HG02610 (cell line): ENCODE data around the gene NDUFA8.
A peak's percentile ranks its signal among the peaks of the same experiment; 100 is the strongest.

Experiments
- ATAC-seq: cut with Tn5 transposase; IDR thresholded peaks from one replicate; pipeline ENCODE4 v1.9.1; 2021; ENCODE audit warnings: mild to moderate bottlenecking, moderate library complexity; ENCODE audit not compliant: unreplicated experiment

NDUFA8 gene

GRCh38 chr9:122138560-122139268, 20.9 kb downstream of the NDUFA8 start:
- ATAC-seq, result no peak

- ATAC-seq, result no peak
These were observed 24.1 kb downstream of the NDUFA8 start for GRCh38 chr9:122135529-122135859.

- no peak for ATAC-seq
These were observed 24.6 kb downstream of the NDUFA8 start for GRCh38 chr9:122134822-122135528.

- ATAC-seq, result no peak
These were observed 25.5 kb downstream of the NDUFA8 start for GRCh38 chr9:122133984-122134535.

GRCh38 chr9:122133263-122133983, 26.2 kb downstream of the NDUFA8 start:
- no peak for ATAC-seq

- no peak for ATAC-seq
These were observed 27.0 kb downstream of the NDUFA8 start for GRCh38 chr9:122132539-122132938.

- ATAC-seq, result no peak
These were observed 28.1 kb downstream of the NDUFA8 start for GRCh38 chr9:122131401-122132001.

GRCh38 chr9:122130837-122131236, 28.7 kb downstream of the NDUFA8 start:
- no peak for ATAC-seq

GRCh38 chr9:122129969-122130368, 29.6 kb downstream of the NDUFA8 start:
- ATAC-seq, result no peak

GRCh38 chr9:122128969-122129343, 30.6 kb downstream of the NDUFA8 start:
- no peak for ATAC-seq

GRCh38 chr9:122128007-122128968, 31.3 kb downstream of the NDUFA8 start:
- no peak for ATAC-seq

- ATAC-seq, result no peak
These were observed 32.2 kb downstream of the NDUFA8 start for GRCh38 chr9:122127396-122127798.

- no peak for ATAC-seq
These were observed 33.0 kb downstream of the NDUFA8 start for GRCh38 chr9:122126331-122127261.

- ATAC-seq, result no peak
These were observed 33.9 kb downstream of the NDUFA8 start for GRCh38 chr9:122125509-122126330.

GRCh38 chr9:122125158-122125508, 34.4 kb downstream of the NDUFA8 start:
- ATAC-seq, result peak; percentile 68

- ATAC-seq, result no peak
These were observed 35.1 kb downstream of the NDUFA8 start for GRCh38 chr9:122124528-122124927.

- no peak for ATAC-seq
These were observed 35.5 kb downstream of the NDUFA8 start for GRCh38 chr9:122124048-122124447.

GRCh38 chr9:122122903-122123632, 36.5 kb downstream of the NDUFA8 start:
- no peak for ATAC-seq
